ENCODE measurements around the gene STMN3.

Gene STMN3

DNA sequence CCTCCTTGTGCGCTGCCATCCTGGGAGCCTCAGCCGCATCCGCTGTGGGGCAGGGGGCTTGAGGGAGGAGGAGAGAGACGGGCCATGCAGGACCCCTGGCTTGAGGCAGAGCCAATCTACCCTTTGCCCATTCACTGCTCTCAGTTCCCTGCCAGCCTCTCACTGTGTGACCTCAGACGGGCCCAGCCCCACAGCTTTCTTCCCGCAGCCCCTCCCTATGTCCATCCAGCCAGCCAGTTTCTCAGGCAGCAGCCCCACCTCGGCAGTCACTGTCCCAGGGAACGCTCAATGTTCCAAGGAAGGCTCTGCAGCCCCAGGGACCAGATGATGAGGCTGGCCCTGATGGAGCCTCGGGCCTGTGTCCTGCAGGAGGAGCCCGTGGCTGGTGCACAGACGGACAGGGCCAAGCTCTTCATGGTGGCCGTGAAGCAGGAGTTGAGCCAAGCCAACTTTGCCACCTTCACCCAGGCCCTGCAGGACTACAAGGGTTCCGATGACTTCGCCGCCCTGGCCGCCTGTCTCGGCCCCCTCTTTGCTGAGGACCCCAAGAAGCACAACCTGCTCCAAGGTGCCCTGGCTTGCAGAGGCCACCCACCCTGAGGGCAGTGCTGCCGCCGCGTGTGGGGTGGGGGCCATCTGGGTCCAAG lies 39.3 kb upstream of the STMN3 start:
- DNase-seq (ENCODE audit: low spot score), result no peak

DNA sequence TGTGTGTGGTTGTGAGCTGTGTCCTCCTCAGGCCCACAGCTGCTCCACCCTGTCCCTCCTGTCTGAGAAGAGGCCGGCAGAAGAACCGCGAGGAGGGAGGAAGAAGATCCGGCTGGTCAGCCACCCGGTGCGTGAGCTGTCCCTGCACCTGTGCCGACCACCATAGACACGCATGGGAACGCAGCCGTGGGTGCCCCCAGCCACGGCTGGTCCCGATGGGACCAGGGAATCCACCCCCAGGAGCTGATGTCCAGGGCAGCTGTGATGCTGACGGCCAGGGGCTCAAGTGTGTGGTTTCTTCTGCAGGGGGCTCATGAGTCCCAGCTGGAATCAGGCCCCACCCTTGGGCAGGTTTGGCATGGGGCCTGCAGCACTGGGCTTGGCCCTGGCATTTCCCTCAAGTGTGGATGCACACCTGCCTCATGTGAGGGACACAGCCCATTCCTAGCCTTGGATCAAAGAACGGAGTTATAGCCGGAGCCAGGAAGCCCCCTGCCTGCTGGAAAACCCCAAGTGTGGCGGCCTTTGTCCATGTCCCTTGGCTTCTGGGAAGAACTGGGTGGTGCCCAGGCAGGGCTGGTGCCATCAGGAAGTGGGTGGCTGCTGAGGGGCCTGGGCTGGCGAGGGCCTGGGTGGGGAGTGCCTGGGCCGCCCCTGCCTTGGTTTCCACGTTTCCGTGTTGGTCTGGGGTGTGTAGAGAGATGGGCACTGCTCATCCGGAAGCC lies 38.6 kb upstream of the STMN3 start:
- no peak for DNase-seq (ENCODE audit: low spot score)

DNA sequence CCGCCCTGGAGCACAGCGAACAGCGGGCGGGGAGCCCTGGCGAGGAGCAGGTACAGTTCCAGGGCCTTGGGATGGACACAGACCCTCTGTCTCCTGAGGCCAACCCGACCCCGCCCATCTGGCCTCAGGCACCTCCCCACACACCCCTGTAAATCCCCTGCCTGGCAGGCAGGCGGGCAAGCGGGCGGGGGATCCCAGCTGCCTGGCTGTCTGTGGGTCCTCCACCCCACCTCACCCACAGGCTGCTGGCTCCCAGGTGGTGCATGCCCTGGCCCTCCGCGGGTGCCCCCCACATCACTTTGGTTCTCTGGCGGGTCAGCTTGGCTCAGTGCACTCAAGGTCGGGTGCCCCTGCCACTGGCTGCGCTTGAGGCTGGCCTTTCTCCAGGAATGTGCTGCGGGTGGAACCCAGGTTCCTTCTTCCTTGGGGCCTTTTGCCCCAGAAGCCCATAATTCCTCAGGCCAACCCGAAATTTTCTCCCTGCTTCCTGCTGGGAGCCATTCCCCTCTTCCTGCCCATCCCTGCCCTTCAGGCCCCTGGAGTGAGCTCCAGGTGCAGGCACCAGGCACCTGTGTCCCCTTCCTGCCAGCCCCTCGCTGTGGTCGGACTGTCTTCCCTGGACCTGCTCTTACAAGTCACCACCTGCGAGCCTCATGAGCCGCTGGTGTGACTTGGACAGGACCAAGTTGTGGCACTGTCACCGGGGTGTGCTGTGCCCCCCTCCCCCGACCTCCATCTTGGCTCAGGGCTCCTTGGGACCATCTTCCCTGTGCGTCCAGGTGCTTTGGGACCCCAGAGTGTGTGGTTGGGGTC lies 37.9 kb upstream of the STMN3 start:
- no peak for DNase-seq (ENCODE audit: low spot score)

DNA sequence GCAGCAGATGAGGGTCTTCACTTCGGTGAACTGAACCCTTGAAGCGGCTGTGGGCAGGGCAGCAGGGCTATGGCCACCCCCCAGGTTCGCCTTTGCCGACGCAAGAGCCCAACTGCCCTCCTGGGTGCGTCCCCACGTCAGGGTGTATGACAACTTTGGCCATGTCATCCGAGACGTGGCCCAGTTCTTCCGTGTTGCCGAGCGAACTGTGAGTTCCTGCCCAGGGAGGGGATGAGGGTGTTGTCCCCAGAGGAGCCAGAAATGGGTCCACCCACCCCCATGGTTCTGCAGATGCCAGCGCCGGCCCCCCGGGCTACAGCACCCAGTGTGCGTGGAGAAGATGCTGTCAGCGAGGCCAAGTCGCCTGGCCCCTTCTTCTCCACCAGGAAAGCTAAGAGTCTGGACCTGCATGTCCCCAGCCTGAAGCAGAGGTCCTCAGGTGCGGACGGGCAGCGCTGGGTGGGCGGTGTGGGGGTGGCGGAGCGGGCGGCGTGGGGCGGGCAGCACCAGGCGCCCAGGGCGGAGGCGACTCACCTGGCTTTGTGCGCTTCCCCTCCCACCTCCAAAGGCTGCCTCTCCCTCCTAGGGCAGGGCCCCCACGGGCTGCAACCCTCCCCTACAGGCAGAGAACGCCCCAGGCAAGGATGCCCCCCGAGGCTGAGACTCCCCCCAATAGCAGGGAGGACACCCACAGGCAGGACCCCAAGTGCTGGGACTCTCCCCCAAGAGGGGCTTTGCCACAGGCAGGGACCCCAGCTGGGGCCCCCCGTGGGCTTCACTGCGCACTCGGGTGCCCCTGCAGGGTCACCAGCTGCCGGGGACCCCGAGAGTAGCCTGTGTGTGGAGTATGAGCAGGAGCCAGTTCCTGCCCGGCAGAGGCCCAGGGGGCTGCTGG lies 37.0 kb upstream of the STMN3 start:
- no peak for DNase-seq (ENCODE audit: low spot score)

DNA sequence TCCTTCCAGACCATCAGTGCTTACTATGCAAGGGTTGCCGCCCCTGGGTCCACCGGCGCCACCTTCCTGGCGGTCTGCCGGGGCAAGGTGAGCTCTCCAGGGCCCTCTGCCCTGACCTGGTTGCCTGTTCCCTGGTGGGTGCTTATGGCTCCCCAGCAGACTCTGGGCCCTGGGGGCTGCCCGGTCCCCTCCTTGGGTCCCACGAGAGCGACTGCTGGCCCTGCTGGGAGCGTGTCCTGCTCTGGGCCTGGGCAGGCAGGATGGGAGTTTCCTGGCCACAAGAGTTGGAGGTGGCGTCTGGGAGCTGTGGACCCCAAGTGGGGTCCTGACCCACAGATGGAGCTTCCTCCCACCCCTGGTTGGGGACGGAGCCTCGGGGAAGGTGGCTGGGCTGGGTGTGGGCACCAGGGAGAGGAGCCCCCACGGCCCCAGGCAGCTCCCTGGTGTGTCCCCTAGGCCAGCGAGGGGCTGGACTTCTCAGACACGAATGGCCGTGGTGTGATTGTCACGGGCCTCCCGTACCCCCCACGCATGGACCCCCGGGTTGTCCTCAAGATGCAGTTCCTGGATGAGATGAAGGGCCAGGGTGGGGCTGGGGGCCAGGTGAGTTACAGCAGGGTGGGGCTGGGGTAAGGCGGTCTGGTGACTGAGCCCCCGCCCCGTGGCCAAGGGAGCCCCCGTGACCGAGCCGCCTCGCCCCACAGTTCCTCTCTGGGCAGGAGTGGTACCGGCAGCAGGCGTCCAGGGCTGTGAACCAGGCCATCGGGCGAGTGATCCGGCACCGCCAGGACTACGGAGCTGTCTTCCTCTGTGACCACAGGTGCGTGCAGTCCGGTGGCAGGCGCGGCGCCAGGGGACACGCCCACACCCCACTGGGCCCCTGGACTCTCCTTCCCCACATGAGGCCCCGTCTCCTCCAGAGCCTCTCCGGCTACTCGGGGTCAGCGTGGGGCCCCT lies 36.1 kb upstream of the STMN3 start:
- DNase-seq (ENCODE audit: low spot score), result no peak

DNA sequence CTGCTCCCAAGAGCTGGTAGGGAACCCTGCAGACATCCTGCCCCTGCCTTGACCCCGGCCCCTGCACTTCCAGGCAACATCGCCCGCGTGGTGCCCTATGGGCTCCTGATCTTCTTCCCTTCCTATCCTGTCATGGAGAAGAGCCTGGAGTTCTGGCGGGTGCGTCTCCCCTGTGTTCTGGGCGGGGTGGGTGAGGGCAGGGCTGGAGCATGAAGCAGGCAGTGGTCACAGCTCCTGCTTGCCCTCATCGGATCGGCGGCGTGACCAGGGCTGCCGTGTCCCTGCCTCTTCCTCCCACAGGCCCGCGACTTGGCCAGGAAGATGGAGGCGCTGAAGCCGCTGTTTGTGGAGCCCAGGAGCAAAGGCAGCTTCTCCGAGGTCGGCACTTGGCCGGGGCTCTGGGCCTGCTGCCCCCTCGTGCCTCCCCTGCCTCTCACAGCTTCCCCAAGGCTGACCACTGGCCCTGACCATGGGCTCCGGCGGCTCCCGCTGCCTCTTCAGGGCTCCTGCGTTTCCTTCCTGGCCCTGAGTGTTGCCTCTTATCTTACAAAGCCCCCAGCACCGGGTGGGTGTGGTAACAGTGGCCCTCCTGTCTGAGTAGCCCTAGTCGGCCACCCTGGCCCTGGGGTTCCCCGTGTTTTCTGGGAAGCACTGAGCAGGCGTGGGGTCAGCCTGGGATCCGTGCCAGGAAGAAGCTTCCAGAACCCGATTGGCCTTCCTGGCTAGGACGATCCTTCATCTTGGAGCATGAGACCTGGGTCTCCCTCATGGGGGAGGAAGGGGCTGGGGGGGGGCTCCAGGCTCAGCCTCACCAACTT lies 35.2 kb upstream of the STMN3 start:
- DNase-seq (ENCODE audit: low spot score), result no peak

DNA sequence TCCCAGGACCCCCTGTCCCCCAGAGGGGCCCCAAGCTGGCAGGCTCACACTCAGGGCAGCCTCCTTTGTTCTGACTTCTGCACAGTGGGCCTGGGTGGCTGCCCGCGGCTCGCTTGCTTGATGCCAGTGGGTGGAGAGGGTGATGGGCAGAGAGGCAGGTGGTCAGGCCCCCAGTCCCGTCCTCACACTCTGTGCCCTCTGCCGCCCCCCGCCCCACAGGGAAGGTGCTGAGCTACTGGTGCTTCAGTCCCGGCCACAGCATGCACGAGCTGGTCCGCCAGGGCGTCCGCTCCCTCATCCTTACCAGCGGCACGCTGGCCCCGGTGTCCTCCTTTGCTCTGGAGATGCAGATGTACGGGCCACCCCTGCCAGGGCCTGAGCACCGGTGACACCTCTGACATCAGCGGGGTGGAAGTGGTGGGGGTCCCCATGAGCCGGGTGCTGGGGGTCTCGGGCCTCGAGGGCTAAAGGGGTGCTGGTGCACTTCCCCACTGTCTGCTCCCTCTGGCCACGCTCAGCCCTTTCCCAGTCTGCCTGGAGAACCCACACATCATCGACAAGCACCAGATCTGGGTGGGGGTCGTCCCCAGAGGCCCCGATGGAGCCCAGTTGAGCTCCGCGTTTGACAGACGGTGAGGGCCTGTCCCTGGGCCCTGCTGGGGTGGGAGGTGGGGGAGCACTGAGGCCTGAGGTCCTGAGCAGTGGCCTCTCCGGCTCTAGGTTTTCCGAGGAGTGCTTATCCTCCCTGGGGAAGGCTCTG lies 34.4 kb upstream of the STMN3 start:
- no peak for DNase-seq (ENCODE audit: low spot score)

DNA sequence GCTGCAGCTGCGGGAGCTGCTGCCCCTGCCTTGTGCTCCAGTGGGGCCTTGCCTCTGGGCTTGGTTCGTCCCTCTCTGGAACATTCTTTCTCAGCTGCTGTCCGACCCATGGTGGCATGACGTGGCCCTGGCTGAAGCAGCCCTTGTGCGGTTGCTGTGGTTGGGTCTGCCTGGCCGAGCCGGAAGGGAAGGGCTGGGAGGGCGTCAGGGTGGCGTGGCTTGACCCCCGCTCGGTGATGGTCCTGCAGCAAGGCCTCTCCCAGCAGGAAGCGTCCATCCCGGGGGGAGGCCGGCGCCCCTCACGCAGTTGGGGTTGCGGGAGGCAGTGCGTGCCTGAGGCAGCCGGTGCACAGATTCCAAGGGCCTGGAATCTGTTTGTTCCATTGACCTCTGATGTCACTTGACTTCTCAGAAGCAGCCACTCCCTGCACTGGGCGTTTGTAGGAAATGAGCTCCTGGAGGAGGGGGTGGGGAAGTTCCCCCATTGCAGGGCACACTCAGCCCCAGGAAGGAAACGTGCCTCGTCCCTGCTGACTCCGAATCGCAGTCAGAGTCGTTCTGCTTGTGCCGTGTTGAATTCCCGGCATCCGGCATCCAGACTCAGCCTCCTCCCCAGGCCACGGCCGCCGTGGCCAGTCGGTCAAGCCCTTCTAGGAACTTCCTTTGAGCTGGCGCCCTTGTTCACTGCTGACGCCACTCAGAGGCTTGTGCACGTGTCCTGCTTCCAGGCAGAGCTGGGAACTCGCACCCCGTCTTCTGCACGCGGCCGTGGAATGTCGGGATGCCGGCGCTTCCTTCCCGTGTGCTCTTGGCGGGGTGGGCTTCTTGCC lies 33.5 kb upstream of the STMN3 start:
- no peak for DNase-seq (ENCODE audit: low spot score)

DNA sequence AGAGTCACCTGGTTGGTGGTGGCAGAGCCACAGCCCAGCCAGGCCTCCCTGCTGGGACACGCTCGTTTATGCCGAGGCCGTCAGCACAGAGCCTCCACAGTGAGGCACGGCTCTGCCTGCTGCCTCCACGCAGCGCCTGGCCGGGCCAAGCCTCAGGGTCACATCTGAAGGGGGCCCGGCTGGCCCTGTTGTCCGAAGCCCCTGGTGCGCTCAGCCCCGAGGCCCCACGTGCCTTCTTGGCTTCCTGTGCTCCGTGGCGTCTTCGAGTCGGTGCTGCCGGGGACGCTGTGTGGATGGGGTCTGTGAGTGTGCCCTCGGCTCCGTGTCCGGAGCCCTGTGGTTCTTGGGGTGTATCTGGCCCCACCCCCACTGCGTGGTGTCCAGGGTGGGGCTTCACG lies 32.9 kb upstream of the STMN3 start:
- DNase-seq (ENCODE audit: low spot score), result no peak

DNA sequence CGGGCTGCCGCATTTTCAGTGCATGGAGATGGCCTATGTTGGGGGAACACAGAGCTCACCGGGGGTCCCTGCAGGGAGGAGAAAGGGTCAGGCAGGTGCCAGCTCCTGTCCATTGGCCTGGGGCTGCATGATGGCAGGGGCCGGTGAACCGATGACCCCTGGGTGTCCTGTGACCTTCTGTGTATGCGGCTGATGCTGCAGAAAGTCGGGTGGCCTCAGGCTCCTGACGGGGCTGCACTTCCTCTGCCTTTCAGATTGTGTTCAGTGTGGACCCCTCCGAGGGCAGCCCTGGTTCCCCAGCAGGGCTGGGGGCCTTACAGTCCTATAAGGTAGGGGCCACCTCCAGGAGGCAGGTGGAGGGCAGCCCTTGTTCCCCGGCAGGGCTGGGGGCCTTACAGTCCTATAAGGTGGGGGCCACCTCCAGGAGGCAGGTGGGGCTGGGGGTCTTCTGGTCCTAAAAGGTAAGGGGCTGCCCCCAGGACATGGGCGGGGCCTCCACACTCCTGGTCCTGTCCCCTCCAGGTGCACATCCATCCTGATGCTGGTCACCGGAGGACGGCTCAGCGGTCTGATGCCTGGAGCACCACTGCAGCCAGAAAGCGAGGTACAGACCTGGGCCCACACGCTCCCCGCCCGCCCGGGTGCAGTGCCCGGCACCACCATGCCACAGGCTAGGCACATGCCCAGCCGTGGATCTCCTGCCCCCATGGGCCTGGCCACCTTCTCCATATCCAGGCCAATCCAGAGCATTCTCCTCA lies 32.2 kb upstream of the STMN3 start:
- DNase-seq (ENCODE audit: low spot score), result no peak

DNA sequence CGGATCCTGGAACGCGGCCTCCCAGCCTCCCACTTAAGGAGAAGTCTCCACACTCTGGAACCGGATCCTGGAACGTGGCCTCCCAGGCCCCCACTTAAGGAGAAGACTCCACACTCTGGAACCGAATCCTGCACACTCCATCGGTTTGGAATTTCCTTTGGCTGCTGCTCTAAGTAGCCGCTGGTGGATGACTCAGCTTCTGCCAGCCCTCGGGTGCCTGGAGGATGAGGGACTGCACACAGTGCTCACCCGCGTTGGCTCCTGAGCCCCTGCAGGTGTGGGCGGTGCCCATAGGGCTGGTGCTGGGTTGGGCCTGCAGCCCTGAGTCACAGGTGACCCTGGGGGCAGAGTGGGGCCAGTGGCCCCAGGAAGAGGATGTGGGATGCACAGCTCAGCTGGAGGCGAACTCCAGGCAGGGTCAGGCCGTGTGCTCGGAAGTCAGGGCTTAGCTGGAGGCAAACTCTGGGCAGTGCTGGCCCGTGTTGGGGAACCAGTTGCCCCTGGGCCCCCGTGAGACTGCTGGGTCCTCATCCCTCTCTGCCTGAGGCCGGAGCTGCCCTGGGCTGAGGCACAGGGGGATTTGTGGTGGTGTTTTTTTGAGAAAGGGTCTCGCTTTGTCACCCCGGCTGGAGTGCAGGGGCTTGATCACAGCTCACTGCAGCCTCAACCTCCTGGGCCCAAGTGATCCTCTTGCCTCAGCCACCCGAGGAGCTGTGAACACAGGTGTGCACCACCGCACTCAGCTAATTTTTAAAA lies 29.3 kb upstream of the STMN3 start:
- no peak for DNase-seq (ENCODE audit: low spot score)

DNA sequence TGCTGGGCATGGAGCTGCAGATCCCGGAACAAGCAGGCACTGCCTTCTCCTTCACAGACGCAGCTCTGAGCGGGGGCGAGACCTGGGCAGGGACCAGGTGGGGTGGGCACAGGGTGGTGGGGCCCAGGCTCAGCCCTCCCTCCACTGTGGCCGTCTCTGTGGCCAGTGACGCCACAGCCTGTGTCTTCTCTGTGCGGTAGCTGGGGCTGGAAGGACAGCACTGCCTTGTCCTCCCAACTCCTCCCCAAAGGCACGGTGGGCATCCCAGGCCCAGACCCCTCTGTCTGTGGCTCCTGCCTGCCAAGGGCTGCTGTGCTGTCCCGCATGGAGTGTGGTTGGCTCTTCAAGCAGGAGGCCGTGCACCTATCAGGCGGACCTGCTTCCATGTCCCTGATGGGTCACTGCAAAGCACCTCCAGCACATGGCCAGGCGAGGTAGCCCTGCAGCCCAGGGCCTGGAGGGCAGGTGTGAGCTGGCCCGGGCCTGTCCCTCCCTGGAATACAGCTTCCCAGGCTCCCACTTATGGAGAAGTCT lies 28.5 kb upstream of the STMN3 start:
- no peak for DNase-seq (ENCODE audit: low spot score)

DNA sequence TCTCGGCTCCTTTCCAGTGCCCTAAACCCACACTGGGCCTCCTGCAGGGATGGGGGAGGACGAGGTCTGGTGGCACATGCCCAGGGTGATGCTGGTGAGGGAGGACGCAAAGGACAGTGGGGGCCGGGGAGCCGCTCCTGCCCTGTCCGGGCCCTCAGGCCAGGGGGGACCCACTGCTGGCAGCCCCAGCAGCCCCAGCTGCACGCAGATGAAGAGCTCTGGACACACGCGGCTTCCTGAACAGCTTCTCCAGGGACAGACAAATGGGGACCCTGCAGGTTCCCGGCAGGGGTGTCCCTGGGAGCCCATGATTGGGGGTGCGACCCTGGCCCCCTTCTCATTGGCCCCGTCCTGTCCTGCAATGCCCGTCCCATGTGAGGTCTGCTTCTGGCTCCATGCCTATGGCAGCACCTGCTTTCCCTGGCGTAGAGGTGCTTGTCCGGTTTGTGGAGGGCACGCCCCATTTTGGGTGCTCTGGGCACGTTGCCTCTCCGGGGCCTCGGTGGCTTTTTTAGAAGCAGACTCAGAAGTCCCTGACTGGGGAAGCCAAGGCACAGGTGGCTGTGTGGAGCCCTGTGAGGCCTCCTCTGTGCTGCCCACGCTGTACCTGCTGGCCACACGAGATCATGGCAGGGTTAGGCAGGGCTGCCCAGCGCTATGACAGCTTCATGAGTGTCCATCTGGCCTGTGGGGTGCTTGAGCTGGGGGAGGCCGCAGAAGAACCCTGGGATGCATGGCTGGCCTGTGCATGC lies 27.8 kb upstream of the STMN3 start:
- no peak for DNase-seq (ENCODE audit: low spot score)

DNA sequence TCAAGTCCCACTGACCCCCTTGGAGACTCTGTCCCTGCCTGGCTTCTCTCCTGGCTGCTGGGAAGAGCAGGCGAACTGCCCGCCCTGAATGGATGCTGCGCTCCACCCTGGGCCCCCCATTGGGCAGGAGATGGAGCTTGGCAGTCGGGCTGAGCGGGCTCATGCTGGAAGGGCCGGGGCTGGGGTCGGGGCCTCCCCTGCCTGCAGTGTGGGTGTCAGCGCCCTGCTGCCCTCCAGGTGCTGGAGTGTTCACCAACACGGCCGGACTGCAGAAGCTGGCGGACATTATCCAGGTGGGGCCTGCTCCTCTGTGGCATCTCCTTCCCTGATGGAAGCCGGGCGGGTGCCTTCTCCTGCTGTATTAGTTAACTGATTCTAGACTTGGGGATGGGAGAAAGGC lies 27.2 kb upstream of the STMN3 start:
- DNase-seq (ENCODE audit: low spot score), result no peak

DNA sequence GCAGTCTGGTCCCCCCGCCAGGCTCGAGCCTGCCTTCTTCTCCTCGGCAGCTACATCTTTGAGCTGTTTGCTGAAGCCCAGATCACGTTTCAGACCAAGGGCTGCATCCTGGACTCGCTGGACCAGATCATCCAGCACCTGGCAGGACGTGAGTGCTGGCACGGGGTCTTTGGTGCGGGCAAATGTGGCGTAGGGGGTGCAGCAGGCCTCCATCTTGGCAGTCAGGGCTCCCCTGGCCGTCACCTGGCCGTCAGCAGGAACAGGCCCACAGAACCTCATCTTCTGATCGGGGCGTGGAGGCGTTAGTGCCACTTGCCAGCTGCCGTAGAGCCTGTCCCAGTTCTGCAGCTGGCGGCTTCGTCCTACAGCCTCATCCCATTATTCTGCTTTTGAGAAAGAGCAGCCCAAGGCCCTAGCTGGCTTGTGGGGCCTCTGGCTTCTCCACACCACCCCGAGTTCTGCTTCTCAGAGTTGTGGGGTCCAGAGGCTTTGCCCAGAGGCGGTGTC lies 26.6 kb upstream of the STMN3 start:
- no peak for DNase-seq (ENCODE audit: low spot score)
